Colonic mucosa (tissue), 4 donors: ENCODE results near the gene CCDC69. TPM values are rescaled to one million over a fixed set of nuclear protein-coding genes. Genes with fewer than 3 reads are reported as not detected.
A peak's percentile ranks its signal among the peaks of the same experiment; 100 is the strongest.
"Not testable (repeated sequence)": the region's sequence is repeated elsewhere in the genome, so short reads cannot be mapped to it uniquely, and the experiment has no call there.

Source experiments
- DNase-seq: peaks from one replicate; pipeline ENCODE4 v3.0.0-alpha.2; 2020
- H3K27ac ChIP-seq: fragments of 200-600 bp; one replicate; pipeline ENCODE4 v1.8.0; 2021
- H3K27me3 ChIP-seq: fragments of 200-600 bp; one replicate; pipeline ENCODE4 v1.8.0; 2021
- H3K36me3 ChIP-seq: fragments of 200-600 bp; one replicate; pipeline ENCODE4 v1.8.0; 2021
- H3K4me1 ChIP-seq: fragments of 200-600 bp; one replicate; pipeline ENCODE4 v1.8.0; 2021; ENCODE audit warnings: mild to moderate bottlenecking
- H3K4me3 ChIP-seq: fragments of 200-600 bp; one replicate; pipeline ENCODE4 v1.8.0; 2021
- H3K9ac ChIP-seq, 2 donors: one replicate each; pipeline ENCODE4 v1.7.0; 2013; ENCODE audit warnings: control low read depth in 2 of 2, low read depth in 2 of 2, low read length in 2 of 2
- H3K9me3 ChIP-seq: fragments of 200-600 bp; one replicate; pipeline ENCODE4 v1.8.0; 2021
- CTCF ChIP-seq: fragments of 200-600 bp; IDR thresholded peaks from one replicate; pipeline ENCODE4 v1.8.0; 2022; ENCODE audit warnings: antibody characterized with exemption, mild to moderate bottlenecking
- intact Hi-C: fragments of 100-400 bp; cut with DNase I; formaldehyde crosslinking; loops from one replicate; pipeline ENCODE4 v1.14.1; 2022
- total RNA-seq, 2 donors: library from RNA; stranded (reverse); fragmentation: NEBNext Ultra II Directional in 1 of 2; extraction: Animal tissue kit (Norgen Biotek cat#: 25700) in 1 of 2; gene quantifications; one replicate each; pipeline ENCODE4 v1.2.1, GENCODE V29; 2021
- donor health status: healthy.
- donor health status: DM: no; HTN: no; CAD: no.
- donor health status: DM: no; HTN: no; CAD: no.

The CCDC69 gene
- total RNA-seq, 2 donors from 2014 or later, result 4.2 to 23.8 TPM

- no peaks in the 10 kb centered on the region for H3K36me3 ChIP-seq
- no peak for TF ChIP-seq CTCF
- intact Hi-C loops, result no loop called here
- H3K4me3 ChIP-seq, result no peak overlapping the region
- H3K27ac ChIP-seq, result no peak overlapping the region
- no peaks in the 10 kb centered on the region for H3K9me3 ChIP-seq
- no peak for DNase-seq
- H3K4me1 ChIP-seq, result no peaks in the 10 kb centered on the region
- H3K9ac ChIP-seq, result no peak overlapping the region
- no peaks in the 10 kb centered on the region for H3K27me3 ChIP-seq
Measured at GRCh38 chr5:151244206-151244605, 20.3 kb upstream of the CCDC69 start.

- H3K27ac ChIP-seq, result no peak overlapping the region
- intact Hi-C loops, result no loop called here
- H3K9me3 ChIP-seq, result no peaks in the 10 kb centered on the region
- no peak overlapping the region for H3K9ac ChIP-seq
- no peak overlapping the region for H3K4me3 ChIP-seq
- H3K4me1 ChIP-seq, result no peaks in the 10 kb centered on the region
- H3K27me3 ChIP-seq, result no peaks in the 10 kb centered on the region
- H3K36me3 ChIP-seq, result no peaks in the 10 kb centered on the region
- DNase-seq, result no peak
- no peak for TF ChIP-seq CTCF
Measured at GRCh38 chr5:151243564-151243963, 19.7 kb upstream of the CCDC69 start.

- TF ChIP-seq CTCF, result no peak
- intact Hi-C loops, result no loop called here
- H3K4me3 ChIP-seq, result no peak overlapping the region
- no peak overlapping the region for H3K27ac ChIP-seq
- no peaks in the 10 kb centered on the region for H3K4me1 ChIP-seq
- H3K36me3 ChIP-seq, result no peaks in the 10 kb centered on the region
- no peak overlapping the region for H3K9ac ChIP-seq
- H3K9me3 ChIP-seq, result no peaks in the 10 kb centered on the region
- no peaks in the 10 kb centered on the region for H3K27me3 ChIP-seq
- no peak for DNase-seq
Measured at GRCh38 chr5:151243127-151243526, 19.2 kb upstream of the CCDC69 start.

- Histone ChIP-seq H3K27me3 (no peaks in the 10 kb centered on the region), H3K9me3 (no peaks in the 10 kb centered on the region), H3K9ac (no peak overlapping the region), H3K4me3 (no peak overlapping the region), H3K36me3 (no peaks in the 10 kb centered on the region), H3K27ac (no peak overlapping the region), H3K4me1 (no peaks in the 10 kb centered on the region)
- no peak for DNase-seq
- TF ChIP-seq CTCF, result no peak
- intact Hi-C loops, result no loop called here
Measured at GRCh38 chr5:151240924-151241635, 17.2 kb upstream of the CCDC69 start.

DNA sequence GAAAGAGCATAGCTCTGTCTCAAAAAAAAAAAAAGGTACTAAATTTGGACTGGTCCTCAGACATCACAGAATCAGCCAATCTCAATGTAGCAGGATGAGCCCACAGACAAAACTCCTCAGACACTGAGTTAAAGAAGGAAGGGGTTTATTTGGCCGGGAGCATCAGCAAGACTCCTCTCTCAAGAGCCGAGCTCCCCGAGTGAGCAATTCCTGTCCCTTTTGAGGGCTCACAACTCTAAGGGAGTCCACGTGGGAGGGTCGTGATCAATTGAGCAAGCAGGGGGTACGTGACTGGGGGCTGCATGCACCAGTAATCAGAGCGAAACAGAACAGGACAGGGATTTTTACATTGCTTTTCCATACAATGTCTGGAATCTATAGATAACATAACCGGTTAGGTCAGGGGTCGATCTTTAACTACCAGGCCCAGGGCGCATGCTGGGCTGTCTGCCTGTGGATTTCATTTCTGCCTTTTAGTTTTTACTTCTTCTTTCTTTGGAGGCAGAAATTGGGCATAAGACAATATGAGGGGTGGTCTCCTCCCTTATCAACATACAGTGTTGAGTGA, 16.5 kb upstream of the CCDC69 start:
- H3K27ac ChIP-seq, H3K4me3 ChIP-seq, H3K4me1 ChIP-seq, DNase-seq, H3K9ac ChIP-seq, H3K9me3 ChIP-seq, intact Hi-C loops, H3K27me3 ChIP-seq, H3K36me3 ChIP-seq: not testable (repeated sequence)

DNA sequence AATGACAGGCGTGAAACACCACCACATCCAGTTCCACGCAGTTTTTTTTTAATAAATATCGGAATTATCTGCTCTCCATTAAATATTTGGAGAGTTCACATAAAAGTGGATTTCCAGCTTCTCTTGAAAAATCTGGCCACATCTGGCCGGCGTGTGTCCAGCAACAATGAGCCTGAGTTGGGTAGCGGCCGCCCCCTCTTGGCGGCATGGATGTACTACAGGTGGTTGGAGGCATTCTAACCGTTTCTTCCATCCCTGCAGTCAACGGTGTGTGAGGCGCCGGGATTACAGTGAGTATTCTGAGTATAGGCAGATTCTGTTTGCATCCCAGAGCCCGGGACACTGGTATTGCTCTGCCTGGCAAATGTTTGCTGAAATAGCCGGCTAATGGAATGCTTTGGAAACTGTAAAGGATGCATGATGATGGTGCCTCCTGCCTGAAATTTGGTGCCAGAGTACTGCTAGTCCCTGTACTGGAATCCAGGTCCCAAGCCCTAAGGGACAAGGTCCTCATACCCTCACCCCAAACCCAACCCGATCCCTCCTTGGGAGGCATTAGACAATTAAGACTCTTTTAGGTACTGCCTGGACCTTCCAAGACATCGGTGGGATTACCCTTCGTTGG, 15.5 kb upstream of the CCDC69 start:
- no peak overlapping the region for H3K4me3 ChIP-seq
- peak overlapping the region; percentile 5 for H3K27ac ChIP-seq
- no peak overlapping the region for H3K9ac ChIP-seq
- no peaks in the 10 kb centered on the region for H3K4me1 ChIP-seq
- H3K36me3 ChIP-seq, result no peaks in the 10 kb centered on the region
- H3K9me3 ChIP-seq, result no peaks in the 10 kb centered on the region
- H3K27me3 ChIP-seq, result no peaks in the 10 kb centered on the region
- intact Hi-C loops, result loop anchor here (5.0 kb wide), 1 partner anchor 112 kb away; no protein-coding TSS in a partner anchor
- peak; percentile 86 for TF ChIP-seq CTCF
- DNase-seq, result peak; percentile 53
